GM12878 (cell line): ENCODE measurements around the gene PPHLN1. TPM values are rescaled to one million over a fixed set of nuclear protein-coding genes. Genes with fewer than 3 reads are reported as not detected.

Experiments used
- ATF7 ChIP-seq: fragments of 450-650 bp; IDR thresholded peaks from 2 replicates; pipeline ENCODE4 v1.6.1; 2016; ENCODE audit warnings: low read depth, mild to moderate bottlenecking
- BACH1 ChIP-seq: fragments of 450-650 bp; IDR thresholded peaks from 2 replicates; pipeline ENCODE4 v1.6.1; 2017; ENCODE audit warnings: mild to moderate bottlenecking, borderline replicate concordance
- BHLHE40 ChIP-seq, 2 experiments: fragments of 450-650 bp in 1 of 2; IDR thresholded peaks; 2 replicates each; pipeline ENCODE4 v1.6.1; 2011 to 2017; ENCODE audit warnings: low read depth in 2 of 2, borderline replicate concordance in 1 of 2, improper control_type of control experiment in 1 of 2, low read length in 1 of 2, mild to moderate bottlenecking in 1 of 2
- E2F4 ChIP-seq: IDR thresholded peaks from 2 replicates; pipeline ENCODE4 v1.6.1; 2012; ENCODE audit warnings: low read depth, low read length, improper control_type of control experiment
- EZH2 ChIP-seq: IDR thresholded peaks from 2 replicates; pipeline ENCODE4 v1.6.1; 2012; ENCODE audit warnings: low read depth, mild to moderate bottlenecking, control low read depth, inconsistent platforms, low read length, borderline replicate concordance; ENCODE audit not compliant: control insufficient read depth
- KAT2A ChIP-seq: conservative IDR thresholded peaks from 2 replicates; pipeline ENCODE4 v1.6.1; 2011; ENCODE audit warnings: low read depth, low read length; ENCODE audit not compliant: control insufficient read depth
- LARP7 ChIP-seq: fragments of 450-650 bp; IDR thresholded peaks from 2 replicates; pipeline ENCODE4 v1.6.1; 2017; ENCODE audit warnings: mild to moderate bottlenecking
- MTA3 ChIP-seq: IDR thresholded peaks from 2 replicates; pipeline ENCODE4 v1.6.1; 2012; ENCODE audit warnings: low read length, inconsistent platforms, borderline replicate concordance
- MYB ChIP-seq: fragments of 150-350 bp; IDR thresholded peaks from 2 replicates; pipeline ENCODE4 v1.6.1; 2014; ENCODE audit warnings: mild to moderate bottlenecking, low read depth, low read length, borderline replicate concordance
- NFYA ChIP-seq: IDR thresholded peaks from 2 replicates; pipeline ENCODE4 v1.6.1; 2011; ENCODE audit warnings: low read depth, mild to moderate bottlenecking, low read length, improper control_type of control experiment, borderline replicate concordance
- NFYB ChIP-seq: IDR thresholded peaks from 2 replicates; pipeline ENCODE4 v1.6.1; 2011; ENCODE audit warnings: low read depth, mild to moderate bottlenecking, low read length, improper control_type of control experiment, moderate library complexity; ENCODE audit not compliant: insufficient read depth
- NR2F1 ChIP-seq: fragments of 450-650 bp; conservative IDR thresholded peaks from 2 replicates; pipeline ENCODE4 v1.6.1; 2017; ENCODE audit warnings: mild to moderate bottlenecking
- POLR2AphosphoS5 ChIP-seq: IDR thresholded peaks from 2 replicates; pipeline ENCODE4 v1.6.1; 2011; ENCODE audit warnings: mild to moderate bottlenecking, low read length, inconsistent platforms
- POU2F2 ChIP-seq: IDR thresholded peaks from 3 replicates; pipeline ENCODE4 v1.6.1; 2011; ENCODE audit warnings: low read depth, mild to moderate bottlenecking, low read length, borderline replicate concordance
- REST ChIP-seq: IDR thresholded peaks from 2 replicates; pipeline ENCODE4 v1.6.1; 2012; ENCODE audit warnings: mild to moderate bottlenecking, low read depth, low read length
- SKIL ChIP-seq: fragments of 450-650 bp; IDR thresholded peaks from 2 replicates; pipeline ENCODE4 v1.6.1; 2017; ENCODE audit warnings: mild to moderate bottlenecking, low read depth, inconsistent platforms; ENCODE audit not compliant: poor library complexity, severe bottlenecking
- STAT1 ChIP-seq: fragments of 450-650 bp; conservative IDR thresholded peaks from 2 replicates; pipeline ENCODE4 v1.6.1; 2014; ENCODE audit warnings: antibody characterized with exemption, mild to moderate bottlenecking
- TAF1 ChIP-seq: IDR thresholded peaks from 2 replicates; pipeline ENCODE4 v1.6.1; 2011; ENCODE audit warnings: mild to moderate bottlenecking, low read depth, low read length, borderline replicate concordance
- TCF12 ChIP-seq: IDR thresholded peaks from 2 replicates; pipeline ENCODE4 v1.6.1; 2011; ENCODE audit warnings: low read depth, mild to moderate bottlenecking, low read length
- USF2 ChIP-seq: IDR thresholded peaks from 2 replicates; pipeline ENCODE4 v1.6.1; 2011; ENCODE audit warnings: low read depth, low read length, improper control_type of control experiment, borderline replicate concordance
- ZNF217 ChIP-seq: fragments of 450-650 bp; IDR thresholded peaks from 2 replicates; pipeline ENCODE4 v1.6.1; 2017; ENCODE audit warnings: antibody characterized with exemption, mild to moderate bottlenecking
- ZNF274 ChIP-seq: IDR thresholded peaks from one replicate; pipeline ENCODE4 v1.8.0; 2011; ENCODE audit not compliant: insufficient read length, insufficient read depth
- ZNF622 ChIP-seq: fragments of 450-650 bp; IDR thresholded peaks from 2 replicates; pipeline ENCODE4 v1.6.1; 2017; ENCODE audit warnings: mild to moderate bottlenecking, inconsistent platforms
- polyA plus RNA-seq, 11 experiments: library from polyadenylated mRNA; depleted of rRNA in 4 of 11; unstranded in 6 of 11; stranded (reverse) in 5 of 11; fragments of >200 nt; fragmentation: Nextera tagmentation in 4 of 11; fragmentation: Illumina TruSeq in 1 of 11; extraction: Ambion mirVana in 4 of 11; extraction: Trizol in 1 of 11; gene quantifications; 1 replicate in 1 of 11; 2 replicates in 10 of 11; pipeline versions ENCODE4 v1.2.1 to v1.2.3, GENCODE V29; 2011 to 2016; ENCODE audit warnings: inconsistent platforms in 2 of 11, missing spikeins in 2 of 11, low read depth in 1 of 11
- total RNA-seq, 4 experiments: library from RNA; depleted of rRNA in 3 of 4; stranded (reverse); fragments of >200 nt in 3 of 4; fragmentation: Illumina TruSeq in 1 of 4; extraction: Trizol in 1 of 4; gene quantifications; 2 replicates each; pipeline versions ENCODE4 v1.2.1 to v1.2.3, GENCODE V29; 2013 to 2021

The PPHLN1 gene
- total and polyA plus RNA-seq, 10 of the 15 experiments (the other 5 are each of a cell fraction or from before 2014, with no cell fraction given) = 73.6 to 117 (median 92.1) TPM

- TF ChIP-seq POU2F2 = 0 out of 3 replicates have a peak, but pooled peaks have one; percentile 16
- no peak for TF ChIP-seq ZNF274
- no peak for TF ChIP-seq ZNF622
- no peak for TF ChIP-seq REST
- TF ChIP-seq POLR2AphosphoS5 = no peak
- TF ChIP-seq MYB = no peak
- TF ChIP-seq BACH1 = 0 out of 2 replicates have a peak, but pooled peaks have one; percentile 35
- peak; percentile 50 for TF ChIP-seq SKIL
- TF ChIP-seq USF2 = no peak
- peak; percentile 88 for TF ChIP-seq ATF7
- TF ChIP-seq NR2F1 = no peak
- TF ChIP-seq NFYB = no peak
- TF ChIP-seq ZNF217 = 0 out of 2 replicates have a peak, but pooled peaks have one; percentile 19
- TF ChIP-seq BHLHE40 (IDR thresholded peaks at IDR 0.05; ENCODE audit: borderline replicate concordance in 1 of 2, low read depth in 2 of 2, low read length in 1 of 2) = peak; percentile 55 to 68; a peak in 3 of 4 replicates
- no peak for TF ChIP-seq STAT1
- no peak for TF ChIP-seq EZH2
- no peak for TF ChIP-seq KAT2A
- no peak for TF ChIP-seq MTA3
- no peak for TF ChIP-seq E2F4
- TF ChIP-seq TCF12 = 0 out of 2 replicates have a peak, but pooled peaks have one; percentile 24
- TF ChIP-seq NFYA = no peak
- TF ChIP-seq LARP7 = no peak
- TF ChIP-seq TAF1 = no peak
Observed at GRCh38 chr12:42469355-42470175, 143.6 kb downstream of the PPHLN1 start (continued).
